Endothelial cell of umbilical vein (primary cell): ENCODE results near the gene KRTAP4-12. TPM values are rescaled to one million over a fixed set of nuclear protein-coding genes. Genes with fewer than 3 reads are reported as not detected.
"Not testable (repeated sequence)": the region's sequence is repeated elsewhere in the genome, so short reads cannot be mapped to it uniquely, and the experiment has no call there.

Experiments
- BruUV-seq: library from RNA; stranded (reverse); fragments of 400-500 nt; replicated peaks from 2 replicates; lab custom pipeline; 2021; lab: Mats Ljungman, UMichigan
- CTCF ChIA-PET: fragments of 300-600, 350-600 bp; sonication (Branson Sonifier 250); formaldehyde crosslinking; loops from one replicate; lab custom pipeline; 2021; ENCODE audit warnings: antibody characterized with exemption, inconsistent platforms; lab: Charles Lee
- POLR2A ChIA-PET: fragments of 300-600, 350-600 bp; sonication (Branson Sonifier 250); formaldehyde crosslinking; loops from one replicate; lab custom pipeline; 2021; ENCODE audit warnings: antibody characterized with exemption, inconsistent platforms; lab: Charles Lee
- DNase-seq: peaks from one replicate; pipeline ENCODE4 v3.0.0-alpha.2; 2011; ENCODE audit warnings: low read depth, low spot score
- FAIRE-seq: peaks from 2 replicates; lab custom pipeline; 2011; peaks lifted over from hg19 to GRCh38; lab: Jason Lieb, UNC
- H2AFZ ChIP-seq: 2 replicates; pipeline ENCODE4 v1.6.0; 2012; ENCODE audit warnings: low read depth, low read length, control low read depth, inconsistent platforms
- H3K27ac ChIP-seq: 2 replicates; pipeline ENCODE4 v1.5.1; 2011; ENCODE audit warnings: low read depth, mild to moderate bottlenecking, control low read depth, low read length, moderate library complexity; ENCODE audit not compliant: insufficient read depth
- H3K27me3 ChIP-seq, 2 experiments: 2 replicates each; pipeline versions ENCODE4 v1.6.0 to v1.6.1; 2011; ENCODE audit warnings: low read length in 2 of 2, mixed read lengths in 1 of 2; ENCODE audit not compliant: control insufficient read depth in 2 of 2, insufficient read depth in 2 of 2
- H3K36me3 ChIP-seq, 2 experiments: 2 replicates in 1 of 2; 3 replicates in 1 of 2; pipeline ENCODE4 v1.5.1; 2011; ENCODE audit warnings: low read length in 2 of 2, mild to moderate bottlenecking in 1 of 2, moderate library complexity in 1 of 2; ENCODE audit not compliant: control insufficient read depth in 2 of 2, insufficient read depth in 2 of 2; ENCODE audit errors: extremely low read depth in 1 of 2
- H3K4me1 ChIP-seq: 3 replicates; pipeline ENCODE4 v1.5.1; 2011; ENCODE audit warnings: mild to moderate bottlenecking, low read length; ENCODE audit not compliant: control insufficient read depth, insufficient read depth; ENCODE audit errors: extremely low read depth
- H3K4me2 ChIP-seq: 2 replicates; pipeline ENCODE4 v1.6.1; 2011; ENCODE audit warnings: low read length, control low read depth, mixed read lengths; ENCODE audit not compliant: insufficient read depth
- H3K4me3 ChIP-seq, 3 experiments: fragments of 200-600 bp in 1 of 3; sonication (generic), shearing (Covaris generic) in 1 of 3; replicated peaks in 1 of 3; 2 replicates each; pipeline ENCODE4 v1.5.1; 2011 to 2016; ENCODE audit warnings: control low read depth in 3 of 3, low read length in 3 of 3, mild to moderate bottlenecking in 2 of 3, inconsistent platforms in 1 of 3, low read depth in 1 of 3, moderate library complexity in 1 of 3; ENCODE audit not compliant: insufficient read depth in 1 of 3
- H3K79me2 ChIP-seq: 2 replicates; pipeline ENCODE4 v1.6.0; 2012; ENCODE audit warnings: low read length, inconsistent platforms; ENCODE audit not compliant: control insufficient read depth, insufficient read depth
- H3K9ac ChIP-seq: replicated peaks from 2 replicates; pipeline ENCODE3; 2011; ENCODE audit warnings: low read length, control low read depth; ENCODE audit not compliant: insufficient read depth; ENCODE audit errors: extremely low read depth
- H3K9me1 ChIP-seq: replicated peaks from 3 replicates; pipeline ENCODE4 v1.6.0; 2011; ENCODE audit warnings: mild to moderate bottlenecking, low read length; ENCODE audit not compliant: control insufficient read depth, insufficient read depth; ENCODE audit errors: extremely low read depth
- H3K9me3 ChIP-seq: replicated peaks from 2 replicates; pipeline ENCODE4 v1.5.1; 2012; ENCODE audit warnings: low read length, inconsistent platforms; ENCODE audit not compliant: control insufficient read depth, insufficient read depth
- H4K20me1 ChIP-seq: replicated peaks from 2 replicates; pipeline ENCODE3; 2011; ENCODE audit warnings: mild to moderate bottlenecking, low read length; ENCODE audit not compliant: control insufficient read depth, insufficient read depth; ENCODE audit errors: extremely low read depth
- EZH2 ChIP-seq: IDR thresholded peaks from 2 replicates; pipeline ENCODE4 v1.6.1; 2012; ENCODE audit warnings: borderline replicate concordance, low read depth, mild to moderate bottlenecking, moderate library complexity, low read length, inconsistent platforms; ENCODE audit not compliant: severe bottlenecking
- GATA2 ChIP-seq: IDR thresholded peaks from 2 replicates; pipeline ENCODE4 v1.7.0; 2011; ENCODE audit warnings: low read depth, mild to moderate bottlenecking, moderate library complexity, mixed read lengths, low read length; ENCODE audit not compliant: insufficient read length, insufficient read depth
- MYC ChIP-seq: IDR thresholded peaks from one replicate; pipeline ENCODE4 v1.6.1; 2011; ENCODE audit warnings: mild to moderate bottlenecking, low read depth, low read length
- POLR2A ChIP-seq: IDR thresholded peaks from 2 replicates; pipeline ENCODE4 v1.6.1; 2012; ENCODE audit warnings: low read depth, mild to moderate bottlenecking, control low read depth, low read length
- POLR2AphosphoS5 ChIP-seq: IDR thresholded peaks from 2 replicates; pipeline ENCODE4 v1.6.1; 2012; ENCODE audit warnings: low read depth, mild to moderate bottlenecking, control low read depth, low read length, moderate library complexity; ENCODE audit not compliant: insufficient read depth
- dilution Hi-C: fragments of 300-500 bp; cut with MboI; formaldehyde crosslinking; loops from one replicate; pipeline ENCODE4 v1.15.0; 2019; ENCODE audit warnings: low sequenced_read_pairs; ENCODE audit not compliant: extremely low pct_ligation_motif_present
- intact Hi-C: fragments of 100-400 bp; cut with micrococcal nuclease; formaldehyde crosslinking; loops from one replicate; pipeline ENCODE4 v1.10.0; 2022
- polyA plus RNA-seq, 4 experiments: library from polyadenylated mRNA; depleted of rRNA in 3 of 4; stranded (reverse) in 3 of 4; unstranded in 1 of 4; fragments of >200 nt; gene quantifications; 2 replicates each; pipeline versions ENCODE4 v1.2.1 to v1.2.3, GENCODE V29; 2011 to 2012; ENCODE audit warnings: missing spikeins in 1 of 4
- total RNA-seq: library from RNA; stranded (reverse); gene quantifications from 2 replicates; pipeline ENCODE4 v1.2.3, GENCODE V29; 2021
- TF ChIP-seq, protein P1 (sequence below): IDR thresholded peaks from 2 replicates; pipeline ENCODE4 v1.6.1; 2011; ENCODE audit not compliant: insufficient read depth, insufficient read length
- TF ChIP-seq, protein P2 (sequence below), 2 donors: IDR thresholded peaks; 1 replicate in 1 of 2; 2 replicates in 1 of 2; pipeline ENCODE4 v1.5.1; 2011; ENCODE audit warnings: low read length in 2 of 2, mild to moderate bottlenecking in 2 of 2, moderate library complexity in 2 of 2, control low read depth in 1 of 2, inconsistent platforms in 1 of 2, low read depth in 1 of 2; ENCODE audit not compliant: insufficient read depth in 1 of 2; ENCODE audit errors: extremely low read depth in 1 of 2

The KRTAP4-12 gene
- total and polyA plus RNA-seq, 2 donors (not counting 3 experiments of a cell fraction or from before 2014, with no cell fraction given), result not detected

GRCh38 chr17:41096055-41096454, 27.9 kb downstream of the KRTAP4-12 start:
- Histone ChIP-seq H3K9me3 (no peaks in the 10 kb centered on the region), H3K4me3 (no peak overlapping the region), H3K27ac (no peak overlapping the region), H2AFZ (no peak overlapping the region), H3K79me2 (no peaks in the 10 kb centered on the region), H4K20me1 (no peaks in the 10 kb centered on the region), H3K9ac (no peak overlapping the region), H3K27me3 (no peaks in the 10 kb centered on the region), H3K4me1 (peaks cover 2% of the 10 kb centered on the region), H3K36me3 (no peaks in the 10 kb centered on the region), H3K9me1 (no peaks in the 10 kb centered on the region), H3K4me2 (no peak overlapping the region)
- no TSS peak for BruUV-seq
- no peak for TF ChIP-seq POLR2AphosphoS5
- no peak for TF ChIP-seq EZH2
- no peak for TF ChIP-seq GATA2
- TF ChIP-seq MYC, result no peak
- TF ChIP-seq, protein P1, sequence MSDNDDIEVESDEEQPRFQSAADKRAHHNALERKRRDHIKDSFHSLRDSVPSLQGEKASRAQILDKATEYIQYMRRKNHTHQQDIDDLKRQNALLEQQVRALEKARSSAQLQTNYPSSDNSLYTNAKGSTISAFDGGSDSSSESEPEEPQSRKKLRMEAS, result no peak
- TF ChIP-seq POLR2A, result no peak
- TF ChIP-seq, protein P2, sequence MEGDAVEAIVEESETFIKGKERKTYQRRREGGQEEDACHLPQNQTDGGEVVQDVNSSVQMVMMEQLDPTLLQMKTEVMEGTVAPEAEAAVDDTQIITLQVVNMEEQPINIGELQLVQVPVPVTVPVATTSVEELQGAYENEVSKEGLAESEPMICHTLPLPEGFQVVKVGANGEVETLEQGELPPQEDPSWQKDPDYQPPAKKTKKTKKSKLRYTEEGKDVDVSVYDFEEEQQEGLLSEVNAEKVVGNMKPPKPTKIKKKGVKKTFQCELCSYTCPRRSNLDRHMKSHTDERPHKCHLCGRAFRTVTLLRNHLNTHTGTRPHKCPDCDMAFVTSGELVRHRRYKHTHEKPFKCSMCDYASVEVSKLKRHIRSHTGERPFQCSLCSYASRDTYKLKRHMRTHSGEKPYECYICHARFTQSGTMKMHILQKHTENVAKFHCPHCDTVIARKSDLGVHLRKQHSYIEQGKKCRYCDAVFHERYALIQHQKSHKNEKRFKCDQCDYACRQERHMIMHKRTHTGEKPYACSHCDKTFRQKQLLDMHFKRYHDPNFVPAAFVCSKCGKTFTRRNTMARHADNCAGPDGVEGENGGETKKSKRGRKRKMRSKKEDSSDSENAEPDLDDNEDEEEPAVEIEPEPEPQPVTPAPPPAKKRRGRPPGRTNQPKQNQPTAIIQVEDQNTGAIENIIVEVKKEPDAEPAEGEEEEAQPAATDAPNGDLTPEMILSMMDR (IDR thresholded peaks at IDR 0.05; ENCODE audit: extremely low read depth in 1 of 2, insufficient read depth in 1 of 2, low read depth in 1 of 2, low read length in 2 of 2), result no peak
- FAIRE-seq, result no peak
- intact Hi-C loops, result no loop called here
- CTCF ChIA-PET, result no interaction called here
- no peak for DNase-seq
- dilution Hi-C loops, result no loop called here
- POLR2A ChIA-PET, result no interaction called here

- POLR2A ChIA-PET, H2AFZ ChIP-seq, H4K20me1 ChIP-seq, CTCF ChIA-PET, intact Hi-C loops, H3K27ac ChIP-seq, H3K4me2 ChIP-seq, H3K4me1 ChIP-seq, DNase-seq, dilution Hi-C loops, H3K9me1 ChIP-seq, H3K27me3 ChIP-seq, H3K9me3 ChIP-seq, H3K79me2 ChIP-seq, H3K9ac ChIP-seq, BruUV-seq, H3K4me3 ChIP-seq, H3K36me3 ChIP-seq: not testable (repeated sequence)
- peak; percentile 71 for FAIRE-seq
Measured at GRCh38 chr17:41088760-41089352, 35.1 kb downstream of the KRTAP4-12 start.

DNA sequence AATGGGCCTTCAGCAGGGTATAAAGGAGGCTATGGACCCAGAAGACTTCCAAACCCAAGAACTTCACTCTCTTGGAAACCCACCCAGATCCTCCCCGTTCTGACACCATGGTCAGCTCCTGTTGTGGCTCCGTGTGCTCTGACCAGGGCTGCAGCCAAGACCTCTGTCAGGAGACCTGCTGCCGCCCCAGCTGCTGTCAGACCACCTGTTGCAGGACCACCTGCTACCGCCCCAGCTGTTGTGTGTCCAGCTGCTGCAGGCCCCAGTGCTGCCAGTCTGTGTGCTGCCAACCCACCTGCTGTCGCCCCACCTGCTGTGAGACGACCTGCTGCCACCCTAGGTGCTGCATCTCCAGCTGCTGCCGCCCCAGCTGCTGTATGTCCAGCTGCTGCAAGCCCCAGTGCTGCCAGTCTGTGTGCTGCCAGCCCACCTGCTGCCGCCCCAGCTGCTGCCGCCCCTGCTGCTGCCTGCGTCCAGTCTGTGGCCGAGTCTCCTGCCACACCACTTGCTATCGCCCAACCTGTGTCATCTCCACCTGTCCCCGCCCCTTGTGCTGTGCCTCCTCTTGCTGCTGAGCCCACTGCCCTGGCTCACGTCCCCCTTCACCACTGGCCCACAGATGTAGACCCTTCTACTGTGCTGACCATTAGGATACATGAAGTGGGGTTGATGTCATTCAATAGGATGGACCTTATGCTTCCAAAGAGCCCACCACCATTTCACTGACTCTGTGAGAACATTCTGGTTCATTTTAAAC, 39.7 kb downstream of the KRTAP4-12 start, which contains the start of gene KRTAP4-7:
Gene KRTAP4-7, plus strand, starts transcription at position 51 of the 757 bp plus-strand sequence. Its CDS starts 57 bp downstream, at position 108.
- H2AFZ ChIP-seq, BruUV-seq, dilution Hi-C loops, H3K36me3 ChIP-seq, H4K20me1 ChIP-seq, H3K4me2 ChIP-seq, H3K4me3 ChIP-seq, intact Hi-C loops, CTCF ChIA-PET, DNase-seq, POLR2A ChIA-PET, H3K27me3 ChIP-seq, FAIRE-seq, H3K79me2 ChIP-seq, H3K4me1 ChIP-seq, H3K9me1 ChIP-seq, H3K9me3 ChIP-seq, H3K9ac ChIP-seq, H3K27ac ChIP-seq: not testable (repeated sequence)
